Head of caudate nucleus (tissue), 42 donors: ENCODE results near the gene EMC9.
"Not testable (repeated sequence)": the region's sequence is repeated elsewhere in the genome, so short reads cannot be mapped to it uniquely, and the experiment has no call there.

ENCODE experiments used
- DNase-seq, 42 donors: peaks; one replicate each; pipeline versions ENCODE4 v3.0.0 to v3.0.0-alpha.2; 2020 to 2021; ENCODE audit warnings: mixed read lengths in 7 of 42
- intact Hi-C: fragments of 100-400 bp; cut with DNase I; formaldehyde crosslinking; loops from one replicate; pipeline ENCODE4 v1.15.0; 2022

The EMC9 gene

GRCh38 chr14:24116128-24116814 lies 25.1 kb downstream of the EMC9 start:
- DNase-seq = no peak
- intact Hi-C loops = no loop called here

- DNase-seq = no peak
- intact Hi-C loops = loop anchor here (2.0 kb wide), 1 partner anchor 25 kb away; the partner anchor contains the start of gene EMC9
These were observed 25.8 kb downstream of the EMC9 start for GRCh38 chr14:24115422-24116127.

DNA sequence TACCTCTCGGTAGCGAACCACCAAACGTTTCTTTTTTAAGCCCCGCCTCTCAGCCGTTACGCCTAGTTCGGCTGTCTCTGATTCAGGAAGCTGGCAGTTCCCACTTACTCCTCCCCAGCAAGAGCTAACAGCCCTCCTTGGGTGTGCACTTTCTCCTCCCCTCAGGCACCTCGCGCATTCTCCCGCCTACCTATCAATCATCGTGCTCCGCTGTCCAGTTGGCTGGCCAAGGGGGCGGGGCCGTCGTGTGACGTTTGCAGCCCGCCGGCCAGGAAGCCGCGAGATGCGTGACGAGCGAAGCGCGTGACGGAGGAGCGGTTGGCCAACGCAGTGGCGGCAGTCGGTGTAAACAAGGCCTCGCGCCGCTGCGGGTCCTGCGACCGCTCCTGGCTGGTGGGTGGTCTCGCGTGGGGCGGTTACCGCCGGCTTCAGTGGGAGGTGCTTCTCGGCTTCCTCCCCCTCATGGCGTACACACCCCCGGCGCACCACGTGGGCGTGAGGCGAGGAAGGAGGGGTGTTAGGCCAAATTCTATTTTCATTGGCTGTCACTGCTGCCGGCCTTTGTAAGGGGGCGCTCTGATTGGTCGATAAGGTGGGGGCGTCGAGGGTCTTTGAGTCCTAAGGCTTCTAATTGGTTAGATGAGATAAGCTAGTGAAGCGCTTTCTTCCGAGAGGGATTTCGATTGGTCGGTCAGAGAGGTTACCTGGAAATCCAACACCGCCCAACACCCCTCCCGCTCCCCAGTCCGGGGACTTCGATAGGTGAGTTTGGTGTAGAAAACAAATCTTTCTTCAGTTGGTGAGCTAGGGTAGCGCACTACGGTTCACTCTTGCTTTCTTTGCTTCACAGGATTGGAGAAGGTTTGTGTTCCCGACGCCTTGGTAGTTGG lies 26.6 kb downstream of the EMC9 start, which contains the start of the genes DCAF11 and NRL:
Gene DCAF11, plus strand, starts transcription at position 246 of the 890 bp plus-strand sequence. CDS start 818 bp downstream, outside the sequence.
Gene NRL, minus strand, starts transcription at position 418 of the 890 bp plus-strand sequence. CDS start 32,101 bp downstream, outside the sequence.
- intact Hi-C loops = loop anchor here (2.0 kb wide), 1 partner anchor 26 kb away; the partner anchor contains the start of gene EMC9
- peak; percentile 95 to 99 (median 98) for DNase-seq

GRCh38 chr14:24113801-24114531 lies 27.4 kb downstream of the EMC9 start:
- DNase-seq = peak; percentile 68 to 94 (median 82)
- intact Hi-C loops = loop anchor here (2.0 kb wide), 1 partner anchor 27 kb away; the partner anchor contains the start of gene EMC9

GRCh38 chr14:24113379-24113800 lies 28.0 kb downstream of the EMC9 start:
- DNase-seq = no peak
- intact Hi-C loops = no loop called here

DNA sequence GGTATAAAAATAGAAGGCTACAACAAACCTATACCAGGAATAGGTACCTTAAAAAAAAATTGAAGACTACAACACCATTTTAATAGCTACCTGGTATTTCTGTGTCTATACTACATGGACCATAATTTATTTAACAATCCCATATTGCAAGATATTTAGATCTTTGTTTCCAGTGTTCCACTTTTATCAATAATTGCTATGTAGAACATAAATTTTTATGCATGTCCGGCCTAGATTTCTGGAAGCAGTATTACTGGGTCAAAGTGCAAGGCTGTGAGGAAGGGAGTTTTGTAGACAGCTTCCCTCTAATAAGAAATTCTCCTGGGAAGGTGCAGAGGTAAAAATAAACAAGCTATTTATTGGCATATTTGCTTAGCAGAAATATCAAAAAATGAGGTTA lies 30.9 kb downstream of the EMC9 start:
- intact Hi-C loops = no loop called here
- DNase-seq = no peak

DNA sequence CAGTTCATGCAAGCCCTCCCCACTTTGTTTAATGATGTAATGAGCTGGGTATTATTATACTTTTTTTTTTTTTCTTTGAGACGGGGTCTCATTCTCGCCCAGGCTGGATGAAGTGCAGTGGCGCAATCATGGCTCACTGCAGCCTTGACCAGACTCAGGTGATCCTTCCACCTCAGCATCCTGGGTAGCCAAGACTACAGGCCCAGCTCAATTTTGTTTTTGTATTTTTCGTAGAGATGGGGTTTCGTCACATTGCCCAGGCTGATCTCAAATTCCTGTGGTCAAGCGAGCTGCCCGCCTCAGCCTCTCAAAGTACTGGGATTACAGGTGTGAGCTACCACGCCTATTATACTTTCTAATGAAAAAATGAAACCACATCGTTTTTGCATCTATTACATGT lies 31.3 kb downstream of the EMC9 start:
- intact Hi-C loops = no loop called here
- no peak for DNase-seq

GRCh38 chr14:24108336-24108874 lies 33.0 kb downstream of the EMC9 start:
- intact Hi-C loops = no loop called here
- no peak for DNase-seq

DNA sequence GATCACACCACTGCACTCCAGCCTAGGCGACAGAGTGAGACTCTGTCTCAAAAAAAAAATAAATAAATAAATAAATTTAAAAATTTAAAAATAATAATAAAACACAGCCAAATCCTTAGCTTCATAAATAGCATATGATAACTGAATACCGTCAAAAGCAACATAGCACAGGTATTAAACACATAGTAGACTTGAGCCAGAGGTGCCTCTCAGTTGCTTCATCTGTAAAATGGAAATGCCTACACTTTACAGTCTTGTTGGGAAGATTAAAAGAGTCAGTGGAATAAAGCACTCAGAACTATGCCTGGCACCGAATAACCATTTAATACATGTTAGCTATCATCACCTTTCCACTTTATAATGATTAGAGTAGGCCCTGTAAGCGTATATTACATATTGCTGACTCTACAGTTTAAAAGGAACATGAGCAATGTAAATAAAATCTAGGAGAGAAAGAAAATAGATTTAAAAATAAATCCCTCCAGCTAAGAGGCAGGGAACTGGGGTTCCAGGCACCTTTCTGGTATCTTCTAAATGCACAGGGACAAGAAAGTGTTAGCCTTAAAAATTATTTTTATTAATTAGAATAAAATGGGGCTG lies 34.6 kb downstream of the EMC9 start:
- intact Hi-C loops = no loop called here

DNA sequence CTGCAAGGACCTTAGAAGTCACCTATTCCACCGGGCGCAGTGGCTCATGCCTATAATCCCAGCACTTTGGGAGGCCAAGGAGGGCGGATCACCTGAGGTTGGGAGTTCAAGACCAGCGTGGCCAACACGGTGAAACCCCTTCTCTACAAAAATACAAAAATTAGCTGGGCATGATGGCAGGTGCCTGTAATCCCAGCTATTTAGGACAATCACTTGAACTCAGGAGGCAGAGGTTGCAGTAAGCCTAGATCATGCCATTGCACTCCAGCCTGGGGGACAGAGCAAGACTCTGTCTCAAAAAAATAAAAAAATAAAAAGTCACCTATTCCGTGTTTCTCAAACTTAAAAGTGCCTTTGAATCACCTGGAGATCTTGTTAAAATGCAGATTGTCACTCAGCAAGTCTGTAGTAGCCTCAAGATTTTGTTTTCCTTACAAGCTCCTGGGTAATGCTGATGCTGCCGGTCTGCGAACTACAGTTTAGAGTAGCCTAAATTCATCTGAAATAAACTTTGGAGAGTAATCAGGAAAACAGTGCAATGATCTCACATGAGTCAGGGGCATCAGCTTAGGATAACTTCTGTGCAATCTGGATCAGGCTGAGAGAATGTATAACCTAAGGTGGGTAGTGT lies 35.7 kb downstream of the EMC9 start:
- DNase-seq, intact Hi-C loops: not testable (repeated sequence)

More for the DNA sequence above, 34.6 kb downstream of the EMC9 start:
- no peak for DNase-seq

DNA sequence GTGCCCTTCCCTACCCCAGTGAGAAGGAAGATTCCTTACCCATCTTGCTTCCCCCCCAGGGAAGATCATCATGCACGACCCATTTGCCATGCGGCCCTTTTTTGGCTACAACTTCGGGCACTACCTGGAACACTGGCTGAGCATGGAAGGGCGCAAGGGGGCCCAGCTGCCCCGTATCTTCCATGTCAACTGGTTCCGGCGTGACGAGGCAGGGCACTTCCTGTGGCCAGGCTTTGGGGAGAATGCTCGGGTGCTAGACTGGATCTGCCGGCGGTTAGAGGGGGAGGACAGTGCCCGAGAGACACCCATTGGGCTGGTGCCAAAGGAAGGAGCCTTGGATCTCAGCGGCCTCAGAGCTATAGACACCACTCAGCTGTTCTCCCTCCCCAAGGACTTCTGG lies 37.9 kb downstream of the EMC9 start:
- no peak for DNase-seq
- intact Hi-C loops = no loop called here

DNA sequence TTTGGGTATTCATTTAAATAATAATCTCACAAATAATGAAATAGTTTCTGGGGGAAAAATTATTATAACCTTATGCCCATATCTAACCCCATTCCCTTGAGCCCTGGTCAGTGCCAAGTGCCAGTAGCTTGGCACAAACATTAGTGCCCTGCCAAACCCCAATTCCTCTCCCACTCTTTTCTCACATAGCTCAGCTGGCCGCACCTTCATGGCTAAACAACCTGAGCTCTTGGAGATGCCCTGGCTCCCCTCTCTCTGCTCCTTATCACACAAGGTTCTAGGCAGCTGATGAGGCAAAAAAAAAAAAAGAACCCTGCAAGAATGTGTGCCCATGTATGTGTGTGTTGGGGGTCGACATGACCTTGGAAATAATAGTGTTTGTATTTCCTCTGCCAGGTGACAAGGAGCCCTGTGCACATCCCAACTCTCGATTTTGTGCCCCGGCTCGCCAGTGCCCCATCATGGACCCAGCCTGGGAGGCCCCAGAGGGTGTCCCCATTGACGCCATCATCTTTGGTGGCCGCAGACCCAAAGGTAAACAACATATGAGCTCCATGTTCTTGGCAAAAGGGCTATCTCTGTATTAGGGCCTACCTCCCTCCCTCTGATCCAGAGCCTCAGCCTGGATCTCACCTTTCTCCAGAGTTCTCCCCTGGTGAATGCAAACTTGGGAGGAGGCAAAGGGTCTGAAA lies 38.9 kb downstream of the EMC9 start:
- intact Hi-C loops = no loop called here
- DNase-seq = no peak

DNA sequence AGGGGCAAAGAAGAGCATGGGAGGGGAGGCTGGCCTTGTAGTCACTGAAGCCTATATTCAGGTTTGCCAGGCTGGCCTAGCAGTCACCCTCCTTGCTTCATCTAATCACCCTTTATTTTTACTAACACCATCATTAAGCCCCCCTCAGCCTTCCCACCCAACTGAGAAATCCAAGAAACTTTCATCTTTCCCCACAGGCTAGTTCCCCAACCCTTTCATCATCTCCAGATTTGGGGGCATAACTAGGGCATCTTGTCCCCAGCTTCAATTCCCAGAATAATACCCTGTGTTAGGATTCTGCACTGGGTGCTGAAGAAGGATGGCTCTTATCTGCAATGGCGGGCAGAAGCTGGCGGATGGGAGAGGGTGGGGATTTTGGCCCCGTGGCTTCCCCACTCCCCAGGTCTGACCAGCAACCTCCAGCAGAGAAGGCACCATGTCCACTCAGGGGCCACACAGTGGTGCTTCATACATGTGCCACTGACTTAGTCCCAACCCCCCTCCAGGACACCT lies 40.4 kb downstream of the EMC9 start:
- intact Hi-C loops = no loop called here
- no peak for DNase-seq

DNA sequence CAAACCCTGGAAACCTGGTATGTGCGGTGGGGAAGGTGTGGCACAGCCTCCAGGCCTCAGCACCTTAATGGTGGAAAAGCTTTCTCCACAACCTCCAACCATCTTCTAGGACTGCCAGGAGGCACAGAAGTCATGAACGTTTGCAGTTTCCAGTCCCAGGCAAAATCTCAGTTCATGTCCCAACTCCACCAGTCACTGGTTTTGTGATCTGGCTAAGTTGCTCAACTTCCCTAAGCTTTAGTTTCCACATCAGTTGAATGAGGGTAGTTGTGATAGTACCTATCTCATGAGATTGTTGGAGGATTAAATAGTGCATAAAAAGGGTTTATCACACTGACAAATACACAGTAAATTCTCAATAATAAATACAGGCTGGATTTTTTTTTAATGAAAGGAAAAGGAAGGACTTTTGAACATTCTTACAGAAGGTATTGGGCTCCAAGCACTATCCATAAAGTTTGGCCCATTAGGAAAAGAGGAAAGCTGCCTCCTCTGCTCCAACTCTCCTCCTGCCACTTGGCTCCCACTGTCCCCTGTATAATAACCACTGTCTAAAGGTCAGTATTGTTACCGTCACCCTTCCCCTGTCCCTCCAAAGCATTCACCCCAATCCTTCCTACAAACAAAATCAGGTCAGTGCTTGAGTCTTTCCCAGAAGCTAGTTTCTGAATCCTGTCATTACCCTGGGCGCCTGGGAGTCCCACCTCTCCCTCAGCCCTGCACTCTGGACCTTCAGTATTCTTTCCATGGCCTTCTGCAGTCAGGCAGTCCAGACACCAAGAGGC lies 41.0 kb downstream of the EMC9 start:
- DNase-seq = no peak
- intact Hi-C loops = no loop called here

GRCh38 chr14:24098927-24099813 lies 42.2 kb downstream of the EMC9 start:
- intact Hi-C loops = no loop called here

More at GRCh38 chr14:24098927-24099813, 42.2 kb downstream of the EMC9 start:
- DNase-seq = peak in 14 of 42 donors; percentile 16 to 61 (median 38)
